PC-3 (cell line): ENCODE measurements around the gene EPRS1. TPM values are rescaled to one million over a fixed set of nuclear protein-coding genes. Genes with fewer than 3 reads are reported as not detected.
A peak's percentile ranks its signal among the peaks of the same experiment; 100 is the strongest.

ENCODE experiments used
- ATAC-seq: fragments of 200-7000 bp; cut with Tn5 transposase; 2 replicates; pipeline ENCODE4 v1.9.1; 2020; ENCODE audit warnings: mild to moderate bottlenecking, moderate library complexity
- BruUV-seq: library from RNA; stranded (reverse); fragments of 400-500 nt; replicated peaks from 2 replicates; lab custom pipeline; 2021; lab: Mats Ljungman, UMichigan
- CTCF ChIA-PET: fragments of 300-600 bp; sonication (Branson Sonifier 250); formaldehyde crosslinking; loops from one replicate; lab custom pipeline; 2022; ENCODE audit warnings: antibody characterized with exemption; lab: Charles Lee
- POLR2A ChIA-PET: fragments of 300-600 bp; sonication (Branson Sonifier 250); formaldehyde crosslinking; loops from one replicate; lab custom pipeline; 2022; ENCODE audit warnings: antibody characterized with exemption; ENCODE audit not compliant: unreplicated experiment; lab: Charles Lee
- DNase-seq: peaks from one replicate; pipeline ENCODE4 v3.0.0-alpha.2; 2015
- H2AFZ ChIP-seq: fragments of 300-600 bp; sonication (generic); 2 replicates; pipeline ENCODE4 v1.6.0; 2016; ENCODE audit warnings: antibody characterized with exemption, low read length
- H3F3A ChIP-seq: fragments of 300-600 bp; sonication (generic); one replicate; pipeline ENCODE4 v1.6.0; 2017; ENCODE audit warnings: antibody characterized with exemption, low read length, control low read depth, mild to moderate bottlenecking; ENCODE audit not compliant: unreplicated experiment
- H3K27ac ChIP-seq: fragments of 300-600 bp; sonication (generic); 2 replicates; pipeline ENCODE4 v1.5.1; 2016; ENCODE audit warnings: mild to moderate bottlenecking, low read length
- H3K27me3 ChIP-seq: fragments of 300-600 bp; sonication (generic); 2 replicates; pipeline ENCODE4 v1.6.1; 2016; ENCODE audit warnings: low read length, mixed read lengths
- H3K36me3 ChIP-seq: fragments of 300-600 bp; sonication (generic); 2 replicates; pipeline ENCODE4 v1.6.1; 2016; ENCODE audit warnings: low read depth, mixed run types, low read length, mixed read lengths
- H3K4me1 ChIP-seq: fragments of 300-600 bp; sonication (generic); 2 replicates; pipeline ENCODE4 v1.5.1; 2016; ENCODE audit warnings: low read length; ENCODE audit not compliant: insufficient read depth
- H3K4me2 ChIP-seq: fragments of 300-600 bp; sonication (generic); 2 replicates; pipeline ENCODE4 v1.6.0; 2016; ENCODE audit warnings: low read length
- H3K4me3 ChIP-seq: fragments of 300-600 bp; sonication (generic); 2 replicates; pipeline ENCODE4 v1.5.1; 2016; ENCODE audit warnings: mild to moderate bottlenecking, low read length, mixed read lengths
- H3K79me2 ChIP-seq: fragments of 300-600 bp; sonication (generic); 2 replicates; pipeline ENCODE4 v1.6.1; 2017; ENCODE audit warnings: low read length, mixed read lengths
- H3K9ac ChIP-seq: fragments of 300-600 bp; sonication (generic); 2 replicates; pipeline ENCODE4 v1.6.0; 2016; ENCODE audit warnings: mild to moderate bottlenecking, low read length
- H3K9me2 ChIP-seq: fragments of 300-600 bp; sonication (generic); replicated peaks from 2 replicates; pipeline ENCODE4 v1.6.1; 2016; ENCODE audit warnings: mixed run types, low read length, mixed read lengths
- H3K9me3 ChIP-seq: fragments of 300-600 bp; sonication (generic); 2 replicates; pipeline ENCODE4 v1.6.1; 2016; ENCODE audit warnings: low read length, mixed read lengths
- H4K20me1 ChIP-seq: fragments of 300-600 bp; sonication (generic); 2 replicates; pipeline ENCODE4 v1.6.1; 2016; ENCODE audit warnings: low read length, mixed read lengths
- EZH2 ChIP-seq: fragments of 300-600 bp; sonication (generic); IDR thresholded peaks from one replicate; pipeline ENCODE4 v1.6.1; 2017; ENCODE audit warnings: antibody characterized with exemption, mild to moderate bottlenecking, low read length; ENCODE audit not compliant: unreplicated experiment
- EZH2phosphoT487 ChIP-seq: fragments of 300-600 bp; sonication (generic); IDR thresholded peaks from 2 replicates; pipeline ENCODE4 v1.6.1; 2018; ENCODE audit warnings: mild to moderate bottlenecking, antibody characterized with exemption, low read length, borderline replicate concordance
- intact Hi-C: fragments of 100-400 bp; cut with micrococcal nuclease; formaldehyde crosslinking; loops from 2 replicates; pipeline ENCODE4 v1.9.0; 2023
- total RNA-seq: library from RNA; depleted of rRNA; stranded (reverse); fragments of >200 nt; gene quantifications from 2 replicates; pipeline ENCODE4 v1.2.3, GENCODE V29; 2014
- TF ChIP-seq, protein P1 (sequence below): fragments of 300-600 bp; sonication (generic); conservative IDR thresholded peaks from 2 replicates; pipeline ENCODE4 v1.5.1; 2017; ENCODE audit warnings: antibody characterized with exemption, low read depth, mild to moderate bottlenecking, low read length

Gene EPRS1
- total RNA-seq, 1 experiment from 2014 or later: 226 TPM

DNA sequence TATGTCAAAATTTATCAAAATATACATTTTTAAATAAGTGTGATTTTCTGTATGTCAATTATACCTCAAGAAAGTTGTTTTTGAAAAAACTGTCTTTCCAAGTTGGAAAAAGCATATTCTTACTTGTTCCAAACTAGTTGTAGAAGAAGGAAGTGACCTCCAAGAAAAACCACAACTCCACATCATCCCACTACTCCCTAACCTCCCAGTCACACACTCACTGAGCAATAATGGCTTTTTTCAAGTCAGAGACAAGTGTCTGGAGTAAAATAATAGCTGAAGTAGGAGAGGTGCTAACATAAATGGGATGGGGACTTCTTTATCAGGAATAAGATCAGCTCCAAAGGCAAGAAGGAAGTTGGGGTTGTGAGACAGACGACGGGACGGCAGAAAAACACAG lies 13.4 kb downstream of the EPRS1 start:
- intact Hi-C loops: no loop called here
- Histone ChIP-seq H3K4me2 (no peak overlapping the region), H3K27me3 (no peaks in the 10 kb centered on the region), H2AFZ (no peak overlapping the region), H3K4me3 (no peak overlapping the region), H3F3A (no peaks in the 10 kb centered on the region), H3K4me1 (no peaks in the 10 kb centered on the region), H3K36me3 (peaks cover 56% of the 10 kb centered on the region), H3K9me2 (no peaks in the 10 kb centered on the region), H3K27ac (no peak overlapping the region), H3K9ac (no peak overlapping the region), H3K9me3 (no peaks in the 10 kb centered on the region), H4K20me1 (no peaks in the 10 kb centered on the region), H3K79me2 (peaks cover 36% of the 10 kb centered on the region)
- DNase-seq (no peak), ATAC-seq (no peak)
- no TSS peak for BruUV-seq
- POLR2A ChIA-PET: no interaction called here
- TF ChIP-seq EZH2 (no peak), EZH2phosphoT487 (no peak)
- TF ChIP-seq, protein P1, sequence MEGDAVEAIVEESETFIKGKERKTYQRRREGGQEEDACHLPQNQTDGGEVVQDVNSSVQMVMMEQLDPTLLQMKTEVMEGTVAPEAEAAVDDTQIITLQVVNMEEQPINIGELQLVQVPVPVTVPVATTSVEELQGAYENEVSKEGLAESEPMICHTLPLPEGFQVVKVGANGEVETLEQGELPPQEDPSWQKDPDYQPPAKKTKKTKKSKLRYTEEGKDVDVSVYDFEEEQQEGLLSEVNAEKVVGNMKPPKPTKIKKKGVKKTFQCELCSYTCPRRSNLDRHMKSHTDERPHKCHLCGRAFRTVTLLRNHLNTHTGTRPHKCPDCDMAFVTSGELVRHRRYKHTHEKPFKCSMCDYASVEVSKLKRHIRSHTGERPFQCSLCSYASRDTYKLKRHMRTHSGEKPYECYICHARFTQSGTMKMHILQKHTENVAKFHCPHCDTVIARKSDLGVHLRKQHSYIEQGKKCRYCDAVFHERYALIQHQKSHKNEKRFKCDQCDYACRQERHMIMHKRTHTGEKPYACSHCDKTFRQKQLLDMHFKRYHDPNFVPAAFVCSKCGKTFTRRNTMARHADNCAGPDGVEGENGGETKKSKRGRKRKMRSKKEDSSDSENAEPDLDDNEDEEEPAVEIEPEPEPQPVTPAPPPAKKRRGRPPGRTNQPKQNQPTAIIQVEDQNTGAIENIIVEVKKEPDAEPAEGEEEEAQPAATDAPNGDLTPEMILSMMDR: no peak
- CTCF ChIA-PET: no interaction called here

DNA sequence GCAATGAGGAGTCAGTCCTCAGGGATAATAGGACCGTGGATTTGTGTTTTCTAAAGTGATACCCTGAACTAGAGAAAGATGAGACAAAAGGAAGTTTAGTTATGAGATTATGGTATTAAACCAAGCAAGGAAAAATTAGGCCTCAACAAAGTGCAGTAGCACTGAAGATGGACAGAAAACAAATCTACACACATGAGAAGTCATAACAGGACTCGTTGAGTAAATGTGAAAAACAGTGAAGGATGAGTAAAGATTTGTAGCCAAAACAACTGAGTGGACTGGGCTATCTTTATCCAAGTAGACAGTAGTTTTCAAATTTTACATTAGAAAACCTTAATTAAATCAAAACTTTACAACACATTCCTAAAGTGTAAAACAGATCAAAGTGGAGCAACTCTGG lies 15.0 kb downstream of the EPRS1 start:
- POLR2A ChIA-PET: no interaction called here
- Histone ChIP-seq H4K20me1 (no peaks in the 10 kb centered on the region), H3K9me2 (no peaks in the 10 kb centered on the region), H2AFZ (no peak overlapping the region), H3K4me3 (no peak overlapping the region), H3K9me3 (no peaks in the 10 kb centered on the region), H3K4me2 (no peak overlapping the region), H3K9ac (no peak overlapping the region), H3K27me3 (no peaks in the 10 kb centered on the region), H3K4me1 (no peaks in the 10 kb centered on the region), H3K36me3 (peaks cover 54% of the 10 kb centered on the region), H3K27ac (no peak overlapping the region), H3F3A (no peaks in the 10 kb centered on the region), H3K79me2 (peaks cover 21% of the 10 kb centered on the region)
- intact Hi-C loops: no loop called here
- no peak for ATAC-seq
- TF ChIP-seq, protein P1: no peak
- TF ChIP-seq EZH2phosphoT487: no peak
- TSS peak; percentile 3 for BruUV-seq
- no peak for DNase-seq
- CTCF ChIA-PET: no interaction called here

- H4K20me1 ChIP-seq: no peaks in the 10 kb centered on the region
- H3K79me2 ChIP-seq: no peaks in the 10 kb centered on the region
- H3K4me1 ChIP-seq: no peaks in the 10 kb centered on the region
- H3K9me3 ChIP-seq: no peaks in the 10 kb centered on the region
- H3K27me3 ChIP-seq: no peaks in the 10 kb centered on the region
- no peak overlapping the region for H3K4me2 ChIP-seq
- H3K36me3 ChIP-seq: peaks cover 66% of the 10 kb centered on the region
- POLR2A ChIA-PET: no interaction called here
- BruUV-seq: no TSS peak
- H3F3A ChIP-seq: no peaks in the 10 kb centered on the region
- intact Hi-C loops: no loop called here
- H3K9ac ChIP-seq: no peak overlapping the region
- TF ChIP-seq EZH2phosphoT487 (no peak), EZH2 (no peak)
- TF ChIP-seq, protein P1: no peak
- H3K4me3 ChIP-seq: no peak overlapping the region
- no peak overlapping the region for H2AFZ ChIP-seq
- DNase-seq (no peak), ATAC-seq (no peak)
- H3K27ac ChIP-seq: no peak overlapping the region
- no peaks in the 10 kb centered on the region for H3K9me2 ChIP-seq
- CTCF ChIA-PET: no interaction called here
Observed at GRCh38 chr1:220028346-220028895, 17.9 kb downstream of the EPRS1 start.
